K562 (cell line): ENCODE results near the gene TEX264. TPM values are rescaled to one million over a fixed set of nuclear protein-coding genes. Genes with fewer than 3 reads are reported as not detected.

Experiments used
- BRD9 ChIP-seq: fragments of 450-650 bp; IDR thresholded peaks from 2 replicates; pipeline ENCODE4 v1.6.1; 2018; ENCODE audit warnings: low read depth; ENCODE audit not compliant: partially characterized antibody
- DEAF1 ChIP-seq: fragments of 450-650 bp; formaldehyde crosslinking; IDR thresholded peaks from 2 replicates; pipeline ENCODE4 v1.4.0; 2020; ENCODE audit warnings: mild to moderate bottlenecking, moderate library complexity
- JUND ChIP-seq, 2 experiments: IDR thresholded peaks; 2 replicates in 1 of 2; 3 replicates in 1 of 2; pipeline ENCODE4 v1.6.1; 2011; ENCODE audit warnings: borderline replicate concordance in 2 of 2, low read depth in 2 of 2, low read length in 2 of 2, improper control_type of control experiment in 1 of 2, missing biosample characterization in 1 of 2, missing genetic modification characterization in 1 of 2, missing genetic modification reagents in 1 of 2
- MYC ChIP-seq, 2 experiments: fragments of 250-450 bp in 1 of 2; sonication (Bioruptor Pico) in 1 of 2; IDR thresholded peaks; 2 replicates each; pipeline versions ENCODE4 v1.5.1 to v1.6.1; 2012 to 2021; ENCODE audit warnings: low read depth in 2 of 2, borderline replicate concordance in 1 of 2, improper control_type of control experiment in 1 of 2, low read length in 1 of 2, mild to moderate bottlenecking in 1 of 2, moderate library complexity in 1 of 2
- NBN ChIP-seq: fragments of 450-650 bp; IDR thresholded peaks from 2 replicates; pipeline ENCODE4 v1.6.1; 2016; ENCODE audit warnings: low read depth, mild to moderate bottlenecking
- TAL1 ChIP-seq: fragments of 450-650 bp; IDR thresholded peaks from 2 replicates; pipeline ENCODE4 v1.6.1; 2016; ENCODE audit warnings: mild to moderate bottlenecking
- ZC3H11A ChIP-seq: IDR thresholded peaks from 2 replicates; pipeline ENCODE4 v1.6.1; 2012; ENCODE audit warnings: low read depth, low read length, improper control_type of control experiment
- ZMIZ1 ChIP-seq, 2 experiments: fragments of 150-350 bp in 1 of 2; IDR thresholded peaks; 2 replicates each; pipeline ENCODE4 v1.6.1; 2012 to 2016; ENCODE audit warnings: low read depth in 2 of 2, low read length in 2 of 2, mild to moderate bottlenecking in 1 of 2, moderate library complexity in 1 of 2
- ZNF197 ChIP-seq: fragments of 200-800 bp; sonication (Bioruptor generic); IDR thresholded peaks from 2 replicates; pipeline ENCODE4 v1.6.1; 2016; ENCODE audit warnings: low read depth, missing genetic modification characterization, missing compliant biosample characterization
- polyA plus RNA-seq, 8 experiments: library from polyadenylated mRNA; depleted of rRNA in 4 of 8; stranded (reverse) in 5 of 8; unstranded in 3 of 8; fragments of >200 nt; fragmentation: Nextera tagmentation in 2 of 8; fragmentation: Illumina TruSeq in 1 of 8; extraction: Ambion mirVana in 2 of 8; extraction: Trizol in 1 of 8; gene quantifications; 2 replicates each; pipeline versions ENCODE4 v1.2.1 to v1.2.3, GENCODE V29; 2011 to 2014; ENCODE audit warnings: inconsistent platforms in 1 of 8, missing spikeins in 1 of 8
- total RNA-seq, 7 experiments: library from RNA; depleted of rRNA in 6 of 7; stranded (reverse); fragments of >200 nt in 6 of 7; fragmentation: Illumina TruSeq in 2 of 7; extraction: Trizol in 2 of 7; gene quantifications; 2 replicates each; pipeline versions ENCODE4 v1.2.1 to v1.2.3, GENCODE V29; 2011 to 2021; ENCODE audit warnings: low replicate concordance in 1 of 7
- TF ChIP-seq, protein P1 (sequence below), 3 experiments: IDR thresholded peaks in 2 of 3; conservative IDR thresholded peaks in 1 of 3; 2 replicates each; pipeline ENCODE4 v1.5.1; 2011 to 2012; ENCODE audit warnings: low read length in 3 of 3, mild to moderate bottlenecking in 3 of 3, control low read depth in 2 of 3, improper control_type of control experiment in 1 of 3, inconsistent platforms in 1 of 3, low read depth in 1 of 3, mixed read lengths in 1 of 3, moderate library complexity in 1 of 3; ENCODE audit not compliant: insufficient read depth in 2 of 3
- TF ChIP-seq, protein P2 (sequence below): fragments of 250-450 bp; sonication (Bioruptor Pico); IDR thresholded peaks from 2 replicates; pipeline ENCODE4 v1.4.0; 2020; ENCODE audit warnings: mild to moderate bottlenecking
- TF ChIP-seq, protein P3 (sequence below): fragments of 450-650 bp; formaldehyde crosslinking; IDR thresholded peaks from 2 replicates; pipeline ENCODE4 v1.4.0; 2020; ENCODE audit warnings: mild to moderate bottlenecking, moderate library complexity

Gene TEX264
- total and polyA plus RNA-seq, 9 of the 15 experiments (the other 6 are each of a cell fraction or from before 2014, with no cell fraction given): 4.1 to 47.0 (median 31.0) TPM

GRCh38 chr3:51669241-51670052 lies 1.6 kb upstream of the TEX264 start (continued):
- TF ChIP-seq, protein P1, sequence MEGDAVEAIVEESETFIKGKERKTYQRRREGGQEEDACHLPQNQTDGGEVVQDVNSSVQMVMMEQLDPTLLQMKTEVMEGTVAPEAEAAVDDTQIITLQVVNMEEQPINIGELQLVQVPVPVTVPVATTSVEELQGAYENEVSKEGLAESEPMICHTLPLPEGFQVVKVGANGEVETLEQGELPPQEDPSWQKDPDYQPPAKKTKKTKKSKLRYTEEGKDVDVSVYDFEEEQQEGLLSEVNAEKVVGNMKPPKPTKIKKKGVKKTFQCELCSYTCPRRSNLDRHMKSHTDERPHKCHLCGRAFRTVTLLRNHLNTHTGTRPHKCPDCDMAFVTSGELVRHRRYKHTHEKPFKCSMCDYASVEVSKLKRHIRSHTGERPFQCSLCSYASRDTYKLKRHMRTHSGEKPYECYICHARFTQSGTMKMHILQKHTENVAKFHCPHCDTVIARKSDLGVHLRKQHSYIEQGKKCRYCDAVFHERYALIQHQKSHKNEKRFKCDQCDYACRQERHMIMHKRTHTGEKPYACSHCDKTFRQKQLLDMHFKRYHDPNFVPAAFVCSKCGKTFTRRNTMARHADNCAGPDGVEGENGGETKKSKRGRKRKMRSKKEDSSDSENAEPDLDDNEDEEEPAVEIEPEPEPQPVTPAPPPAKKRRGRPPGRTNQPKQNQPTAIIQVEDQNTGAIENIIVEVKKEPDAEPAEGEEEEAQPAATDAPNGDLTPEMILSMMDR (IDR thresholded peaks at IDR 0.05 in 2 of 3, conservative IDR thresholded peaks at IDR 0.05 in 1 of 3; ENCODE audit: insufficient read depth in 2 of 3, low read depth in 1 of 3, low read length in 3 of 3): peak; percentile 78 to 94 (median 84)
- TF ChIP-seq MYC (IDR thresholded peaks at IDR 0.05; ENCODE audit: low read depth, low read length) (peak; percentile 92), MYC (CRISPR knock-in tag; IDR thresholded peaks at IDR 0.05; ENCODE audit: borderline replicate concordance, low read depth) (no peak), TAL1 (peak; percentile 48), ZMIZ1 (IDR thresholded peaks at IDR 0.05; ENCODE audit: low read depth in 2 of 2, low read length in 2 of 2) (no peak), DEAF1 (CRISPR knock-in tag) (0 out of 2 replicates have a peak, but pooled peaks have one; percentile 30), JUND (IDR thresholded peaks at IDR 0.05; ENCODE audit: borderline replicate concordance, low read depth, low read length) (peak; percentile 24; the same call in 1 of the 2 replicates), JUND (tag; IDR thresholded peaks at IDR 0.05; ENCODE audit: borderline replicate concordance, low read depth, low read length) (no peak), BRD9 (no peak), ZC3H11A (no peak), NBN (no peak), ZNF197 (CRISPR knock-in tag) (no peak)
- TF ChIP-seq, protein P2, sequence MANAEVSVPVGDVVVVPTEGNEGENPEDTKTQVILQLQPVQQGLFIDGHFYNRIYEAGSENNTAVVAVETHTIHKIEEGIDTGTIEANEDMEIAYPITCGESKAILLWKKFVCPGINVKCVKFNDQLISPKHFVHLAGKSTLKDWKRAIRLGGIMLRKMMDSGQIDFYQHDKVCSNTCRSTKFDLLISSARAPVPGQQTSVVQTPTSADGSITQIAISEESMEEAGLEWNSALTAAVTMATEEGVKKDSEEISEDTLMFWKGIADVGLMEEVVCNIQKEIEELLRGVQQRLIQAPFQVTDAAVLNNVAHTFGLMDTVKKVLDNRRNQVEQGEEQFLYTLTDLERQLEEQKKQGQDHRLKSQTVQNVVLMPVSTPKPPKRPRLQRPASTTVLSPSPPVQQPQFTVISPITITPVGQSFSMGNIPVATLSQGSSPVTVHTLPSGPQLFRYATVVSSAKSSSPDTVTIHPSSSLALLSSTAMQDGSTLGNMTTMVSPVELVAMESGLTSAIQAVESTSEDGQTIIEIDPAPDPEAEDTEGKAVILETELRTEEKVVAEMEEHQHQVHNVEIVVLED (CRISPR knock-in tag): no peak
- TF ChIP-seq, protein P3, sequence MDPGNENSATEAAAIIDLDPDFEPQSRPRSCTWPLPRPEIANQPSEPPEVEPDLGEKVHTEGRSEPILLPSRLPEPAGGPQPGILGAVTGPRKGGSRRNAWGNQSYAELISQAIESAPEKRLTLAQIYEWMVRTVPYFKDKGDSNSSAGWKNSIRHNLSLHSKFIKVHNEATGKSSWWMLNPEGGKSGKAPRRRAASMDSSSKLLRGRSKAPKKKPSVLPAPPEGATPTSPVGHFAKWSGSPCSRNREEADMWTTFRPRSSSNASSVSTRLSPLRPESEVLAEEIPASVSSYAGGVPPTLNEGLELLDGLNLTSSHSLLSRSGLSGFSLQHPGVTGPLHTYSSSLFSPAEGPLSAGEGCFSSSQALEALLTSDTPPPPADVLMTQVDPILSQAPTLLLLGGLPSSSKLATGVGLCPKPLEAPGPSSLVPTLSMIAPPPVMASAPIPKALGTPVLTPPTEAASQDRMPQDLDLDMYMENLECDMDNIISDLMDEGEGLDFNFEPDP: no peak
